Stimulated activated CD4-positive, alpha-beta T cell treated with anti-CD3 and anti-CD28 coated beads, Interleukin-2, amount 100 ng/mL, for 48 hours (primary cell): ENCODE measurements around the gene VPS35L.

Experiments
- DNase-seq, 2 donors: peaks; one replicate each; pipeline ENCODE4 v3.0.0-alpha.2; 2020

The VPS35L gene

GRCh38 chr16:19598805-19599510 is 43.5 kb downstream of the VPS35L start:
- DNase-seq = no peak

- no peak for DNase-seq
Measured at GRCh38 chr16:19599968-19600716, 44.6 kb downstream of the VPS35L start.

- peak; percentile 4 to 25 for DNase-seq
Measured at GRCh38 chr16:19601083-19601976, 45.8 kb downstream of the VPS35L start.

- DNase-seq = no peak
Measured at GRCh38 chr16:19604911-19605310, 49.4 kb downstream of the VPS35L start.

- no peak for DNase-seq
Measured at GRCh38 chr16:19605701-19606100, 50.2 kb downstream of the VPS35L start.

GRCh38 chr16:19607616-19608280 is 52.2 kb downstream of the VPS35L start:
- DNase-seq = no peak

- DNase-seq = no peak
Measured at GRCh38 chr16:19609359-19609758, 53.9 kb downstream of the VPS35L start.

- DNase-seq = no peak
Measured at GRCh38 chr16:19610200-19610599, 54.7 kb downstream of the VPS35L start.

GRCh38 chr16:19613834-19614233 is 58.3 kb downstream of the VPS35L start:
- DNase-seq = no peak

GRCh38 chr16:19616241-19616640 is 60.7 kb downstream of the VPS35L start:
- no peak for DNase-seq

GRCh38 chr16:19618876-19619275 is 63.4 kb downstream of the VPS35L start:
- DNase-seq = no peak

- DNase-seq = no peak
Measured at GRCh38 chr16:19621445-19621844, 65.9 kb downstream of the VPS35L start.

GRCh38 chr16:19625039-19625438 is 69.5 kb downstream of the VPS35L start:
- no peak for DNase-seq

- DNase-seq = no peak
Measured at GRCh38 chr16:19636436-19637267, 81.1 kb downstream of the VPS35L start.

GRCh38 chr16:19639986-19640421 is 84.5 kb downstream of the VPS35L start:
- no peak for DNase-seq

- DNase-seq = no peak
Measured at GRCh38 chr16:19642501-19642900, 87.0 kb downstream of the VPS35L start.

- no peak for DNase-seq
Measured at GRCh38 chr16:19644877-19645276, 89.4 kb downstream of the VPS35L start.

- DNase-seq = no peak
Measured at GRCh38 chr16:19645557-19645981, 90.1 kb downstream of the VPS35L start.

- DNase-seq = no peak
Measured at GRCh38 chr16:19649980-19650379, 94.5 kb downstream of the VPS35L start.

- no peak for DNase-seq
Measured at GRCh38 chr16:19654147-19654546, 98.6 kb downstream of the VPS35L start.

GRCh38 chr16:19655242-19655777 is 99.8 kb downstream of the VPS35L start:
- no peak for DNase-seq

GRCh38 chr16:19657831-19658230 is 102.3 kb downstream of the VPS35L start:
- DNase-seq = no peak
